Superior temporal gyrus (tissue), 1 donor: Measurements from ENCODE around the gene SUMO2.
"Not testable (repeated sequence)": the region's sequence is repeated elsewhere in the genome, so short reads cannot be mapped to it uniquely, and the experiment has no call there.

Experiments used
- DNase-seq: peaks from one replicate; pipeline ENCODE4 v3.0.0-alpha.2; 2016; ENCODE audit errors: extremely low spot score

The SUMO2 gene

DNA sequence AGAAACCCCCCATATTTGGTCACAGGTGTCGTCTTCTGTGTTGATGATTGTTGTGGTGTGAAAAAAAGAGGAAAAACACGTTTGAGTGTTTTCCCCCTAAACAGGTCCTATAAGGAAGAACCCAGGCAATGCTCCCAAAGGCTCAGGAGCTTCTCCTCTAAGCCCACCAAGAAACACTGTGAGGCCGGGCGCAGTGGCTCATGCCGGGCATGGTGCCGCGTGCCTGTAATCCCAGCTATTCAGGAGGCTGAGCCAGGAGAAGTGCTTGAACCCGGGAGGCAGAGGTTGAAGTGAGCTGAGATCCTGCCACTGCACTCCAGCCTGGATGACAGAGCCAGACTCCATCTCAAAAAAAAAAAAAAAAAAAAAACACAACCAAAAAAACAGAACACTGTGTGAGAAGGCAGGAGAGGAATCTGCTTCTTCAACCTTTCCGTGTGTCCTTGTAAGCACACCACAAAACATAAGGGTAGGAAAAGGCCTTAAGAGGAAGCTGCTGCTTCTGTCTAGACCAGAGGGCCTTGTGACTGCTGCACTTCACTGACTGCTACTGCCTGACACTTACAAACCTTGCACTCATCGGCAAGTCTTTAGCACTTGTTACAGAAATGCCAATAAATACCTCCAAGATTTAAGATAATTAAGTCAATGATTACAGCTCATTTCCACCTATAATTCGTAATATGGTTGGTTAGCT, 37.8 kb downstream of the SUMO2 start:
- no peak for DNase-seq

DNA sequence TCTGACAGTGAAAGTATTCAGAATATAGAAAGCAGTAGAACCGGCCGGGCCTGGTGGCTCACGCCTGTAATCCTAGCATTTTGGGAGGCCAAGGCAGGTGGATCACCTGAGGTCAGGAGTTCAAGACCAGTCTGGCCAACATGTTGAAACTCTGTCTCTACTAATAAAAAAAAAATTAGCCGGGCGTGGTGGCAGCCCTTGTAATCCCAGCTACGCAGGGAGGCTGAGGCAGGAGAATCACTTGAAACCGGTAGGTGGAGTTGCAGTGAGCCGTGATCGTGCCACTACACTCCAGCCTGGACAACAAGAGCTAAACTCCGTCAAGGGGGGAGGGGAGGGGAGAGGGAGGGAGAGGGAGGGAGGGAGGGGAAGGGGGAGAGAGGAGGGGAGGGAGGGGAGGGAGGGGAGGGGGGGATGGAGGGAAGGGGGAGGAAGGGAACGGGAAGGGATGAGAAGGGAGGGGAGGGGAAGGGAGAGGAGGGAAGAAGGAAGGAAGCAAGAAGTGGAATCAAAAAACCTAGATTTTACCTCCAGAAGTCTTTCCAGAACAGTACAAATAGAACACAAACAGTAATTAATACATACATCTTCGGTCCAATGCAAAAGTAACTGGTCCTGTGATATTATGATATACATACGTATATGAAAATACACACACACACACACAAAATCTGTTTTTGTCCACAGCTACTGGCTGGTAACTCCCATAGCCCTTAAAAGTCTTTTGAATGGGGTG, 40.4 kb downstream of the SUMO2 start:
- no peak for DNase-seq

GRCh38 chr17:75138519-75138918, 44.2 kb downstream of the SUMO2 start:
- no peak for DNase-seq

GRCh38 chr17:75137762-75138161, 45.0 kb downstream of the SUMO2 start:
- DNase-seq, result not testable (repeated sequence)

DNA sequence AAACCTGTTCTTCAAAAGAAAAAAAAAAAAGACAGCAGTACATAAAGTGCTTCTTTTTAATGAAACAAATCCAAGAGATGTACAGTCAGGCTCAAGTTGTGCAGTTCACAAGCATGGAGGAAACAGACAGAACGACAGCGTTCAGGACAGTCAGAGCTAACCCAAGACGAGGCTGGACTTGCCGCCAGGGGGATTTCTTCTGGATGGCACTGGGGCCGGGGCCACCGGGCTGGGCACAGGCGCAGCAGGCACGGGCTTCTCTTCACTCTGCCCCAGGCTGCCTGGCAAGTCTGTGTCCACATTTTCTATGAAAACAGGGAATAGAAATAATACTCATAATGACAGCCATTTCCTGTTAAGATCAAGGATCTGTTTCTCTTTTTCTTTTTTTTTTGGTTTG, 46.8 kb downstream of the SUMO2 start:
- DNase-seq, result no peak

GRCh38 chr17:75135452-75135851, 47.3 kb downstream of the SUMO2 start:
- DNase-seq, result no peak

DNA sequence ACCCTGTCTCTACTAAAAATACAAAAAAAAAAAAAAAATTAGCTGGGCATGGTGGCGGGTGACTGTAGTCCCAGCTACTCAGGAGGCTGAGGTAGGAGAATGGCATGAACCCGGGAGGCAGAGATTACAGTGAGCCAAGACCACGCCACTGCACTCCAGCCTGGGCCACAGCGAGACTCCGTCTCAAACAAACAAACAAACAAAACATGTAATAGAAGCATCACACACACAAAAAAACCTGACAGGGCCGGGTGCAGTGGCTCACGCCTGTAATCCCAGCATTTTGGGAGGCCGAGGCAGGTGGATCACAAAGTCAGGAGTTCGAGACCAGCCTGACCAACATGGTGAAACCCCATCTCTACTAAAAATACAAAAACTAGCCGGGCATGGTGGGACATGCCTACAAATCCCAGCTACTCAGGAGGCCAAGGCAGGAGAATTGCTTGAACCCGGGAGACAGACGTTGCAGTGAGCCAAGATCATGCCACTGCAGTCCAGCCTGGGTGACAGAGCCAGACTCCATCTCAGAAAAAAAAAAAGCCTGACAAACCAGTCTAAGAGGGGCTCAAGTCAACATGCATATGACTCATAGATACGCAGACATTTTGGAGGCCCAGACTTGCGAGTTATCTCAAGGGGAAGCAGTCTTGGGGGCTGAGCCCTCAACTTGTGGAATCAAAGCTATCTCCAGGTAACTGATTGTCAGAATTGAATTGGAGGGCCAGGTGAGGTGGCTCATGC, 49.0 kb downstream of the SUMO2 start:
- DNase-seq, result not testable (repeated sequence)

DNA sequence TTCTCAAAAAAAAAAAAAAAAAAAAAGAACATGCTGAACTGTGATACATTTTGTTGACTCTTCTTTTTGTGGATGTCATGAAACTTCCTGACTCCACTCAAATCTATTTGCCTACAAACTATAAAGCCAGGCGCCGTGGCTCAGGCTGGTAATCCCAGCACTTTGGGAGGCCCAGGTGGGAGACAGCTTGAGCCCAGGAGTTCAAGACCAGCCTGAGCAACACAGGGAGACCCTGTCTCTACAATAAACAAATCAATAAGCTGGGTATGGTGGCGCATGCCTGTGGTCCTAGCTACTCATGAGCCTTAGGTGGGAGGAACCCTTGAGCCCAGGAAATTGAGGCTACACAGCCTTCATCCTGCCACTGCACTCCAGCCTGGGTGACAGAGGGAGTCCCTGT, 49.8 kb downstream of the SUMO2 start:
- DNase-seq, result no peak

DNA sequence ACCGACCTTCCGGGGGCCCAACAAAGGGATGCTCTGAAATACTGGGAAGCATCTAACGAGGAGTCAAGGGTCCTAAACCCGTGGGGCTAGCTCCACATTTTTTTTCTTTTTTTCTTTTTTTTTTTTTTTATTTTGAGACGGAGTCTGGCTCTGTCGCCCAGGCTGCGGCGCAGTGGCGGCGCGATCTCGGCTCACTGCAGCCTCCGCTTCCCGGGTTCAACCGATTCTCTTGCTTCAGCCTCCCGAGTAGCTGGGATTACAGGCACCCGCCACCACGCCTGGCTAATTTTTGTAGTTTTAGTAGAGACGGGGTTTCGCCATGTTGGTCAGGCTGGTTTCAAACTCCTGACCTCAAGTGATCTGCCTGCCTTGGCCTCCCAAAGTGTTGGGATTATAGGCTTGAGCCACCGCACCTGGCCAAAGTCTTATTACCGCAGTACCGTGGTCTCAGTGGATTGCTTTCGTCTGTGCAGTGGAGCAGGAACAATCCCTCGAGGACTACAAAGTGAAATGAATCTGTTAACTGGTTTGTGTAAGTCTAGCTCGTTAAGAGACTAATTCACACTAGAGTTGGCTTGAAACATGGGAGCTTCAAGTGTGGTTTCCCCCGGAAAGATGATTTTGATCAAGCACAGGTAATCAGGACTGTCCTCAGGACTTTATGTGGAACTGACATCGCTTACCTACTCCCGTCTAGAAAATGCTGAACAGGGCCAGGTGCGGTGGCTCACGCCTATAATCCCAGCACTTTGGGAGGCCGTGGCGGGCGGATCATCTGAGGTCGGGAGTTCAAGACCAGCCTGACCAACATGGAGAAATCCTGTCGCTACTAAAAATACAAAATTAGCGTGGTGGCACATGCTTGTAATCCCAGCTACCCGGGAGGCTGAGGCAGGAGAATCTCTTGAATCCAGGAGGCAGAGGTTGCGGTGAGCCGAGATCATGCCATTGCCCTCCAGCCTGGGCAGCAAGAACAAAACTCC, 50.5 kb downstream of the SUMO2 start:
- DNase-seq, result not testable (repeated sequence)

DNA sequence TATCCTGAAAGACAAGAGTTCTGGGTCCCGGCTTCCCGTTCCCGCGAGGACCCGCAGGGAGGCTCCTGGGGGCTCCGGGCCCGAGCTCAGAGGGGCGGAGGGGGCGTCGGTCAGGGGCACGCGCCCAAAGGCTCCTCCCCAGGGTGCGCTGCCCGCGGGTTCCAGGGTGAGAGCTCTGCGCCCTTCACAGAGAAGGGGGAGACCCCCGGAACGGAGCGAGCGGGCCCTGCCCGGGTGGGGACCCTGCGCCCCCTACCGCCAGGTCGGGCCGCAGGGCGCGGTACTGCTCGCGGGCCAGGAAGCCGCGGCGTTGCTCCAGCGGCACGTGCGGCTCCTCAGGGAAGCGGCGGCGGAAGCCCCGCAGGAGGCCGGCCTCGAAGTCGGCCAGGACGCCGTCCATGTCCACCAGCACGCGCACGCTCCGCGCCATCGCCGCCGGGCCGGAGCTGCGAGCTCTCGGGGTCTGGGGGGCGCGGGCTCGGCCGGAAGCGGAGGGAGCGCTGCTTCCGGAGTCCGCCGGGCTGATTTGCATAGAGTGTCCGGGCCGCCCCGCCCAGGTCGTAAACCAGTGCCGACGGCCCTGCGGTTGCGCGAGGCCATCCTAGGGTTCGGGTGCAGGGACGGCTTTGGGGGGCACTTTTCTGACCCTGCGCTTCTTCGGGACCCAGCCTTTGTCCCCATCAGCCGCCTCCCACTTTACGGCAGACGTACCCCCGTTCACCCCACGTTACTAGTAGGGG, 51.3 kb downstream of the SUMO2 start, which contains the start of gene NT5C:
NT5C (minus strand) TSS at position 465 of the 740 bp plus-strand sequence; CDS start at position 430, 35 bp downstream.
- peak; percentile 61 for DNase-seq

DNA sequence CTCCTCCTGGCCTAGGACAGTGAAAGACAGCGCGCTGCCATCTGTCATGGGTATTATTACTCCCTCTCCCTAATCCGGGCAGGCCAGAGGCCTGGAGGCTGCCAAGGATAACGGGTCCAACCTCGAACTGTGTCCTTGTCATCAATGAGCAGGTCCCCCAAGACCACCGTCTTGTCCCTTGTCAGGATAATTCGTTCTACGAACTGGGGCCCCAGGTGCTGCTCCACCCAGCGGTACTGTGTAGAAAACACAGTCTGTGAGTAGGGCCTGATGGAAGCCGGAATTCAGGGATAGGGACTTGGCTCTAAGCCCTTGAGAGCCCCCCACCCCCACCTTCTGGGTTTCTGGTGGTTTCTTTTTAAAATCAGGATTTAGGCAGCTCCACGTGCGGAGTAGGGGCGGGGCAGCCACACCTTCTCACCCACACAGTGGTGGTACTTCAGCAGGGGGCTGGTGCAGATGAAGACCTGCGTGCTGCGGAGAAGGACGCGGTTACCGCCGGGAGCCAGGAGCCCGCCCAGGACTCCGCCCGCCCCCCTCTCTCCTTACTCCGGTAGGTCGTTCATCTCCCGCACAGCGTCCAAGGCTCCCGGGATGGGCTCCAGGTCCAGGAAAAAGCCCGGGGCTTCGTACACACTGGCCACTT, 52.0 kb downstream of the SUMO2 start:
- DNase-seq, result peak; percentile 47

- DNase-seq, result no peak
Observed at GRCh38 chr17:75130059-75130631, 52.6 kb downstream of the SUMO2 start.

- no peak for DNase-seq
Observed at GRCh38 chr17:75129576-75129975, 53.2 kb downstream of the SUMO2 start.

GRCh38 chr17:75128694-75129505, 53.9 kb downstream of the SUMO2 start:
- DNase-seq, result no peak

- not testable (repeated sequence) for DNase-seq
Observed at GRCh38 chr17:75127936-75128335, 54.8 kb downstream of the SUMO2 start.

- no peak for DNase-seq
Observed at GRCh38 chr17:75126954-75127353, 55.8 kb downstream of the SUMO2 start.

DNA sequence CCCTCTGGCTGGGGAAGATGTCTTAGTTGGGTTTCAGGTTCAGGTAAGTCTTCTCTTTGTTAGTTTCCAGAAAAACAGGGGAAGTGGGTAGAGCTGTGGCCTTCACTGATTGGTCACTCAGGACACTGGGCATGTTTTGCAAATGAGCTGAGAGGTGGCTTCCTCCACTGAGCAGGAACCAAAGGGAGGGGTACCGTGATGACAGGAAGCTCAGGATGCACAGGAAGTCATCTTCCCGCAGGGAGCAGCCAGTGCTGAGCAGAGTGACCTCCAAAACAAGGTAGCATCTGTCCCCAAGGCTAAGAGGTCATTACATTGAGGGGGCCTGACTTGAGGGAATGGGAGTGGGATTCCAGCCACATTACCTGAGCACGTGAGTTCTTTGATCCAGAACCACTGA, 56.8 kb downstream of the SUMO2 start:
- no peak for DNase-seq

DNA sequence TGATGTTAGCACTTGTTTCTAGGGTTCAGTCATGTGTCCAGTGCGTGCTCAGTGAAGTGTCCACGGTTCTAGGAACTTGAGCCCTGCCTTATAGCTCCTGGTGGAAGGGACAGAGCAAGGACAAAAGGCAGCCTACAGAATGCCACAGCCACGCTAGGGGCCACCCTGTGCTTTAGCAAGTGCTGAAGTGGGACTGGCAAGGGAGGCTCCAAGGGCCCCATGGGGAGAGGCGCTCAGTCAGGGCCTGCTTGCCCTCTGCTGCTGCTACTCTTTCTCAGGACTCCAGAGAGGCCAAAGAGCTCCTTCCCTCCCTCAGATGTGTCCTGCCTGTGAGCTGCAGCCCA, 58.0 kb downstream of the SUMO2 start:
- no peak for DNase-seq
